Spleen (tissue), 7 donors: ENCODE results near the gene NOL9.

Experiments
- CTCF ChIP-seq, 11 experiments: fragments of 200-600 bp in 7 of 11; fragments of 450-650 bp in 4 of 11; sonication (generic) in 4 of 11; IDR thresholded peaks in 8 of 11; conservative IDR thresholded peaks in 3 of 11; 1 replicate in 7 of 11; 2 replicates in 4 of 11; pipeline versions ENCODE4 v1.4.0 to v1.8.0; 2016 to 2021; ENCODE audit warnings: antibody characterized with exemption in 11 of 11, inconsistent platforms in 4 of 11, mild to moderate bottlenecking in 1 of 11
- POLR2A ChIP-seq, 3 donors: fragments of 450-650 bp; IDR thresholded peaks; one replicate each; pipeline ENCODE4 v1.5.1; 2017; ENCODE audit warnings: antibody characterized with exemption in 3 of 3, mild to moderate bottlenecking in 1 of 3
- POLR2AphosphoS5 ChIP-seq, 3 donors: sonication (generic); formaldehyde crosslinking; IDR thresholded peaks; one replicate each; pipeline ENCODE4 v1.5.1; 2017; ENCODE audit warnings: antibody characterized with exemption in 3 of 3
- donor health status: DM: no; HTN: no; CAD: no; lungs with moderate emphysema.
- donor health status: DM: no; HTN: no; CAD: no.
- donor health status: DM: no; HTN: no; CAD: no.

DNA sequence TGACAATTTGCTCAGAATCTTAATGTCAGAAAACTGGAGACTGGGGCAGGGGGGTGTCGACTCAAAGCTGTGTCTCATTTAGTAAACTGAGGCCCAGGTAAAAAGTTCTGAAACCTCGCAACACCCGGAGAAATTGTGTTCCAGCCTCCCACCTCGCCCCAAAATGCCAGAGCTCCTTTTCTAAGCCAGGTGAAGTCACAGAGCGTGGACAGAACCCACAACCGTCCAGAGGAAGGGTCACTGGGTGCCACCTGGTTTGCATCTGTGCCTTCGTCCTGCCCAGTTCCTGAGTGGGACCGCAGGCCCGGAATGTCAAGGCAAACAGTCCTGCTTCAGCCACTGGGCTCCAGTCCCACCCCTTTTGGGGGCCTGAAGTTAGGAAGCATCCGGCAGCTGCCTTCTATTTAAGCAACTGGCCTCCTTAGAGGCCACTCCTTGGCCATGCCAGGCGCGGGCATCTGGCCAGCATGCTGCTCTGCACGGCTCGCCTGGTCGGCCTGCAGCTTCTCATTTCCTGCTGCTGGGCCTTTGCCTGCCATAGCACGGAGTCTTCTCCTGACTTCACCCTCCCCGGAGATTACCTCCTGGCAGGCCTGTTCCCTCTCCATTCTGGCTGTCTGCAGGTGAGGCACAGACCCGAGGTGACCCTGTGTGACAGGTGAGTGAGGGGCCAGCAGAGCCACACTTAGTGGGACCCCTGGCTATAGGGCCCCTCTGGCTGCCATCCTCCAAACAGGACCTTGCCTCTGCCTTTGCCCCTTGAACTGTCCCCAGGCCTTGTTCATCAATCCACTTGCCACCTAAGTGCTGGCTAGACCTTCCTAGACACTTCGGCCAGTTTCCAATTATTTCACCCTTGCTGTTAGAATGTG is 830 bp upstream of the NOL9 start, which contains the start of gene TAS1R1:
- TF ChIP-seq CTCF (IDR thresholded peaks at IDR 0.05 in 8 of 11, conservative IDR thresholded peaks at IDR 0.05 in 3 of 11) (no peak), POLR2A (IDR thresholded peaks at IDR 0.05) (no peak), POLR2AphosphoS5 (IDR thresholded peaks at IDR 0.05) (peak in 2 of 3 donors; percentile 40 to 52)
